ENCODE results near the gene ADAM12.

ADAM12 gene

DNA sequence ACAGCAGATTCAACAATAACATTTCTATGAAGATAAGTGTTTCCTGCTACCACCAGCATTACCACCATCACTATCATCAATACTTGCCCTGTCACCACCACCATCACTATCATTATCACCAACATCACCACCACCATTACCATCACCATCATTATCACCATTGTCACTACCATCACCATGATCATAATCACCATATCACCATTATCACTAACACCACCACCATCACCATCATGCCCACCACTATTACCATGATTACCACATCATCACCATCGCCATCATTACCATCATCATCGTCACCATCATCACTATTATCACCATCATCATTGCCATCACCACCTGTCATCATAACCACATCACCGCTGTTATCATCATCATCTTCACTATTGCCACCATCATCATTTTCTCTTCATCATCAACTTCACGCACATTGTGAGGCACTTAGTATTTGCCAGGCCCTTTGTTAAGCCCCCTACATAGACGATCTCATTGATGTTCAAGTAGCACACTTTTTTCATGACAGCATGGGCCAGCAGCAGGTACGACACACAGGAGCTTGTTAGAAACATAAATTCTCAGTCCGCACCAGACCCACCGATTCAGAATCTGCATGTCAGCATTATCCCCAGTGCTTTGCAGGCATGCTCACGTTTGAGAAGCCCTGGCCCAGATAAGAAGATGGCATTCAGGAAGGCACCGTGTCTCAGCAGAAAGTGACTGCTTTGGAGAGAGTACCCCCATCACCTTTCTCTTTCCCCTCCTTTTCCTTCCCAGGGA is 161.1 kb downstream of the ADAM12 start:
- Histone ChIP-seq H4K20me1 (ENCODE audit: insufficient read depth, low read length, poor library complexity, severe bottlenecking) (no peaks in the 10 kb centered on the region), H3K9me2 (replicated peaks; ENCODE audit: low read depth, low read length) (no peaks in the 10 kb centered on the region), H3K9me3 (ENCODE audit: insufficient read depth, low read depth, low read length) (peaks cover 10% of the 10 kb centered on the region; the same call in 1 of the 2 replicates), H3K4me2 (ENCODE audit: low read depth, low read length, poor library complexity, severe bottlenecking) (no peak overlapping the region), H2AFZ (ENCODE audit: low read length) (no peak overlapping the region), H3K4me1 (ENCODE audit: insufficient read depth, low read length, poor library complexity, severe bottlenecking) (no peaks in the 10 kb centered on the region), H3F3A (ENCODE audit: low read depth) (no peaks in the 10 kb centered on the region), H3K27me3 (ENCODE audit: insufficient read depth, low read length, poor library complexity, severe bottlenecking) (no peaks in the 10 kb centered on the region), H3K36me3 (ENCODE audit: insufficient read depth, low read length) (no peaks in the 10 kb centered on the region), H3K9ac (ENCODE audit: low read depth, low read length, poor library complexity, severe bottlenecking) (no peak overlapping the region), H3K79me2 (ENCODE audit: insufficient read depth, low read length) (no peaks in the 10 kb centered on the region), H3K4me3 (ENCODE audit: low read length, poor library complexity, severe bottlenecking) (no peak overlapping the region)
- TF ChIP-seq, protein P1, sequence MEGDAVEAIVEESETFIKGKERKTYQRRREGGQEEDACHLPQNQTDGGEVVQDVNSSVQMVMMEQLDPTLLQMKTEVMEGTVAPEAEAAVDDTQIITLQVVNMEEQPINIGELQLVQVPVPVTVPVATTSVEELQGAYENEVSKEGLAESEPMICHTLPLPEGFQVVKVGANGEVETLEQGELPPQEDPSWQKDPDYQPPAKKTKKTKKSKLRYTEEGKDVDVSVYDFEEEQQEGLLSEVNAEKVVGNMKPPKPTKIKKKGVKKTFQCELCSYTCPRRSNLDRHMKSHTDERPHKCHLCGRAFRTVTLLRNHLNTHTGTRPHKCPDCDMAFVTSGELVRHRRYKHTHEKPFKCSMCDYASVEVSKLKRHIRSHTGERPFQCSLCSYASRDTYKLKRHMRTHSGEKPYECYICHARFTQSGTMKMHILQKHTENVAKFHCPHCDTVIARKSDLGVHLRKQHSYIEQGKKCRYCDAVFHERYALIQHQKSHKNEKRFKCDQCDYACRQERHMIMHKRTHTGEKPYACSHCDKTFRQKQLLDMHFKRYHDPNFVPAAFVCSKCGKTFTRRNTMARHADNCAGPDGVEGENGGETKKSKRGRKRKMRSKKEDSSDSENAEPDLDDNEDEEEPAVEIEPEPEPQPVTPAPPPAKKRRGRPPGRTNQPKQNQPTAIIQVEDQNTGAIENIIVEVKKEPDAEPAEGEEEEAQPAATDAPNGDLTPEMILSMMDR (conservative IDR thresholded peaks at IDR 0.05; ENCODE audit: low read length), result no peak
- no peak for TF ChIP-seq EZH2phosphoT487 (IDR thresholded peaks at IDR 0.05; ENCODE audit: borderline replicate concordance)

DNA sequence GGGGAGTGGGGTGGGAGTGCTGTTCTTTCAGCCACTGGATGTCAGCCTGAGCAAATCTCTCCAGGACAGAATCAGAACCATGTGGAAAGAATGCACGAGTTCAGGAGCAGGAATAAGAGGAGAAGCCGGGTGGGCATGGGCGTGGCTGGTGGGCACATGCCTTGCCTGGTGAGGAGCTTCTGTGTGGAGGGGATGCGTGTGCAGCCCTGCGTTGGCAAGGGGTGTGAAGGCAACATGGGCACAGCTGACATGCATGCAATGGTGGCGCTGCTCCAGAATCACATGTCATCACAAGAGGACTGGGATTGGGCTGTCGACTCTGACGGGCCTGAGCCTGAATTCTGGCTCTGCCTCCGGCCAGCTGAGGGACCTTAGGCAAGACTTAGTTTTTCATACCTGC is 162.1 kb downstream of the ADAM12 start:
- Histone ChIP-seq H3K4me2 (ENCODE audit: low read depth, low read length, poor library complexity, severe bottlenecking) (no peak overlapping the region), H3K9ac (ENCODE audit: low read depth, low read length, poor library complexity, severe bottlenecking) (no peak overlapping the region), H3K36me3 (ENCODE audit: insufficient read depth, low read length) (no peaks in the 10 kb centered on the region), H4K20me1 (ENCODE audit: insufficient read depth, low read length, poor library complexity, severe bottlenecking) (no peaks in the 10 kb centered on the region), H3F3A (ENCODE audit: low read depth) (no peaks in the 10 kb centered on the region), H3K4me3 (ENCODE audit: low read length, poor library complexity, severe bottlenecking) (no peak overlapping the region), H3K9me2 (replicated peaks; ENCODE audit: low read depth, low read length) (no peaks in the 10 kb centered on the region), H3K4me1 (ENCODE audit: insufficient read depth, low read length, poor library complexity, severe bottlenecking) (no peaks in the 10 kb centered on the region), H2AFZ (ENCODE audit: low read length) (no peak overlapping the region), H3K79me2 (ENCODE audit: insufficient read depth, low read length) (no peaks in the 10 kb centered on the region), H3K9me3 (ENCODE audit: insufficient read depth, low read depth, low read length) (peaks cover 5% of the 10 kb centered on the region; the same call in 1 of the 2 replicates), H3K27me3 (ENCODE audit: insufficient read depth, low read length, poor library complexity, severe bottlenecking) (no peaks in the 10 kb centered on the region)
- TF ChIP-seq, protein P1 (conservative IDR thresholded peaks at IDR 0.05; ENCODE audit: low read length), result no peak
- TF ChIP-seq EZH2phosphoT487 (IDR thresholded peaks at IDR 0.05; ENCODE audit: borderline replicate concordance), result no peak

DNA sequence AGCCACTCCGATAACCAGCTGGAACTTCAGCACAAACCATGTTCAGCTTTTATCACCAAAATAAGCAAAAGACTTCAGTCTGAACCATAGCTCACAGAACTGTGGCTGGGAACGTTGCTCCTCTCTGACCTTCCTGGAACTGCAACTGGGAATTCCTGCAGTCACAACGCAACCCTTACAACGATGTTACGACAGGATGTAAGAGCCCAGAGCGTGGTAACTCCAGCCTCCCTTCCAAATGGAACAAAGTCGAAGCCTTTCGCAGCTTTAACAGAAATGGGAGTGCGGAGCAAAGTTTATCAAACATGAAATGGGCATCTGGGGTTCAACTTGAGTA is 162.6 kb downstream of the ADAM12 start:
- H3K9me2 ChIP-seq (replicated peaks; ENCODE audit: low read depth, low read length), result no peaks in the 10 kb centered on the region
- peaks cover 2% of the 10 kb centered on the region; the same call in 1 of the 2 replicates for H3K9me3 ChIP-seq (ENCODE audit: insufficient read depth, low read depth, low read length)
- no peaks in the 10 kb centered on the region for H4K20me1 ChIP-seq (ENCODE audit: insufficient read depth, low read length, poor library complexity, severe bottlenecking)
- H3K79me2 ChIP-seq (ENCODE audit: insufficient read depth, low read length), result no peaks in the 10 kb centered on the region
- H3K4me2 ChIP-seq (ENCODE audit: low read depth, low read length, poor library complexity, severe bottlenecking), result no peak overlapping the region
- no peak overlapping the region for H3K9ac ChIP-seq (ENCODE audit: low read depth, low read length, poor library complexity, severe bottlenecking)
- H3K27me3 ChIP-seq (ENCODE audit: insufficient read depth, low read length, poor library complexity, severe bottlenecking), result no peaks in the 10 kb centered on the region
- no peaks in the 10 kb centered on the region for H3K4me1 ChIP-seq (ENCODE audit: insufficient read depth, low read length, poor library complexity, severe bottlenecking)
- H2AFZ ChIP-seq (ENCODE audit: low read length), result no peak overlapping the region
- H3F3A ChIP-seq (ENCODE audit: low read depth), result no peaks in the 10 kb centered on the region
- no peak overlapping the region for H3K4me3 ChIP-seq (ENCODE audit: low read length, poor library complexity, severe bottlenecking)
- TF ChIP-seq EZH2phosphoT487 (IDR thresholded peaks at IDR 0.05; ENCODE audit: borderline replicate concordance), result no peak
- TF ChIP-seq, protein P1 (conservative IDR thresholded peaks at IDR 0.05; ENCODE audit: low read length), result no peak
- no peaks in the 10 kb centered on the region for H3K36me3 ChIP-seq (ENCODE audit: insufficient read depth, low read length)

Measured in Loucy (cell line).